GM23338 (cell line): ENCODE measurements around the gene CNOT4. TPM values are rescaled to one million over a fixed set of nuclear protein-coding genes. Genes with fewer than 3 reads are reported as not detected.
A peak's percentile ranks its signal among the peaks of the same experiment; 100 is the strongest.

Experiments used
- ATAC-seq: fragments of 200-7000 bp; cut with Tn5 transposase; 3 replicates; pipeline ENCODE4 v1.9.1; 2020
- DNase-seq: peaks from one replicate; pipeline ENCODE4 v3.0.0-alpha.2; 2015; ENCODE audit warnings: low spot score
- H2AFZ ChIP-seq: fragments of 200-600 bp; sonication (generic); 2 replicates; pipeline ENCODE4 v1.8.0; 2016; ENCODE audit warnings: antibody characterized with exemption, mild to moderate bottlenecking, moderate library complexity
- H3F3A ChIP-seq: fragments of 200-600 bp; sonication (generic); replicated peaks from 2 replicates; pipeline ENCODE4 v1.8.0; 2017; ENCODE audit warnings: antibody characterized with exemption, mixed run types, low read depth
- H3K27ac ChIP-seq: fragments of 200-600 bp; sonication (generic); 2 replicates; pipeline ENCODE4 v1.6.1; 2016; ENCODE audit warnings: low read depth
- H3K27me3 ChIP-seq: fragments of 200-600 bp; sonication (generic); 2 replicates; pipeline ENCODE4 v1.8.0; 2016; ENCODE audit warnings: mild to moderate bottlenecking, mixed run types, moderate library complexity; ENCODE audit not compliant: insufficient read depth
- H3K36me3 ChIP-seq: fragments of 200-600 bp; sonication (generic); 2 replicates; pipeline ENCODE4 v1.8.0; 2016; ENCODE audit warnings: mild to moderate bottlenecking; ENCODE audit not compliant: insufficient read depth
- H3K4me1 ChIP-seq: fragments of 200-600 bp; sonication (generic); 2 replicates; pipeline ENCODE4 v1.8.0; 2016; ENCODE audit warnings: mild to moderate bottlenecking, moderate library complexity; ENCODE audit not compliant: insufficient read depth
- H3K4me2 ChIP-seq: fragments of 200-600 bp; sonication (generic); 2 replicates; pipeline ENCODE4 v1.7.1; 2017; ENCODE audit warnings: mixed run types
- H3K4me3 ChIP-seq: fragments of 200-600 bp; sonication (generic); 2 replicates; pipeline ENCODE4 v1.6.1; 2016; ENCODE audit warnings: mixed run types
- H3K79me2 ChIP-seq: fragments of 200-600 bp; sonication (generic); replicated peaks from 2 replicates; pipeline ENCODE4 v1.8.0; 2017; ENCODE audit warnings: mild to moderate bottlenecking; ENCODE audit not compliant: insufficient read depth
- H3K9me2 ChIP-seq: fragments of 200-600 bp; sonication (generic); 2 replicates; pipeline ENCODE4 v1.8.0; 2017; ENCODE audit not compliant: insufficient read depth
- H4K20me1 ChIP-seq: fragments of 200-600 bp; sonication (generic); replicated peaks from 2 replicates; pipeline ENCODE4 v1.8.0; 2017; ENCODE audit warnings: mild to moderate bottlenecking; ENCODE audit not compliant: insufficient read depth
- H3K27ac Mint-ChIP-seq: 2 replicates; pipeline ENCODE4 v1.8.0; 2020; ENCODE audit warnings: inconsistent platforms, mild to moderate bottlenecking, moderate library complexity, mixed read lengths
- H3K27me3 Mint-ChIP-seq: 3 replicates; pipeline ENCODE4 v1.8.0; 2022; ENCODE audit warnings: low read depth, mild to moderate bottlenecking, moderate library complexity, mixed read lengths, inconsistent platforms; ENCODE audit not compliant: insufficient read depth, poor library complexity
- H3K36me3 Mint-ChIP-seq: 3 replicates; pipeline ENCODE4 v1.8.0; 2021; ENCODE audit warnings: low read depth, mild to moderate bottlenecking, inconsistent platforms, moderate library complexity, mixed read lengths
- H3K4me1 Mint-ChIP-seq: 3 replicates; pipeline ENCODE4 v1.8.0; 2020; ENCODE audit warnings: mild to moderate bottlenecking, inconsistent platforms, mixed read lengths
- H3K4me3 Mint-ChIP-seq: 3 replicates; pipeline ENCODE4 v1.8.0; 2021; ENCODE audit warnings: moderate library complexity, mild to moderate bottlenecking, inconsistent platforms, mixed read lengths
- H3K9me3 Mint-ChIP-seq: 3 replicates; pipeline ENCODE4 v1.8.0; 2020; ENCODE audit warnings: moderate library complexity, mild to moderate bottlenecking, inconsistent platforms, mixed read lengths
- CREB1 ChIP-seq: fragments of 250-450 bp; sonication (Bioruptor Pico); IDR thresholded peaks from 2 replicates; pipeline ENCODE4 v1.5.0; 2020; ENCODE audit warnings: low read depth, mild to moderate bottlenecking, moderate library complexity
- ETS1 ChIP-seq: IDR thresholded peaks from 2 replicates; pipeline ENCODE4 v1.6.1; 2016; ENCODE audit warnings: antibody characterized with exemption
- EZH2 ChIP-seq: fragments of 200-600 bp; sonication (generic); IDR thresholded peaks from one replicate; pipeline ENCODE4 v1.8.0; 2017; ENCODE audit warnings: antibody characterized with exemption, mild to moderate bottlenecking, low read depth; ENCODE audit not compliant: unreplicated experiment
- EZH2phosphoT487 ChIP-seq: fragments of 200-600 bp; sonication (generic); IDR thresholded peaks from one replicate; pipeline ENCODE4 v1.8.1; 2018; ENCODE audit warnings: antibody characterized with exemption; ENCODE audit not compliant: unreplicated experiment
- JUNB ChIP-seq: IDR thresholded peaks from one replicate; pipeline ENCODE4 v1.6.1; 2016; ENCODE audit warnings: antibody characterized with exemption; ENCODE audit not compliant: unreplicated experiment
- NANOG ChIP-seq: IDR thresholded peaks from 2 replicates; pipeline ENCODE4 v1.6.1; 2016; ENCODE audit warnings: antibody characterized with exemption, borderline replicate concordance
- POLR2AphosphoS5 ChIP-seq: IDR thresholded peaks from 2 replicates; pipeline ENCODE4 v1.6.1; 2016; ENCODE audit warnings: antibody characterized with exemption, low read depth
- REST ChIP-seq: IDR thresholded peaks from one replicate; pipeline ENCODE4 v1.6.1; 2018; ENCODE audit warnings: antibody characterized with exemption; ENCODE audit not compliant: unreplicated experiment
- STAT1 ChIP-seq: IDR thresholded peaks from one replicate; pipeline ENCODE4 v1.6.1; 2016; ENCODE audit warnings: antibody characterized with exemption; ENCODE audit not compliant: unreplicated experiment
- ZNF114 ChIP-seq: fragments of 250-450 bp; sonication (Bioruptor Pico); IDR thresholded peaks from 2 replicates; pipeline ENCODE4 v1.5.0; 2020; ENCODE audit warnings: mild to moderate bottlenecking, moderate library complexity
- ZNF331 ChIP-seq: fragments of 250-450 bp; sonication (Bioruptor Pico); IDR thresholded peaks from 2 replicates; pipeline ENCODE4 v1.5.0; 2020; ENCODE audit warnings: low read depth, mild to moderate bottlenecking, moderate library complexity
- polyA plus RNA-seq: library from polyadenylated mRNA; unstranded; fragments of >200 nt; fragmentation: Nextera tagmentation; extraction: Ambion mirVana; gene quantifications from 2 replicates; pipeline ENCODE4 v1.2.1, GENCODE V29; 2016
- total RNA-seq: library from RNA; depleted of rRNA; stranded (reverse); fragments of >200 nt; shearing (Covaris generic); gene quantifications from 2 replicates; pipeline ENCODE4 v1.2.3, GENCODE V29; 2014
- TF ChIP-seq, protein P1 (sequence below), 2 experiments: fragments of 200-600 bp in 1 of 2; sonication (generic) in 1 of 2; conservative IDR thresholded peaks; 2 replicates each; pipeline versions ENCODE4 v1.5.1 to v1.6.1; 2016 to 2017; ENCODE audit warnings: antibody characterized with exemption in 2 of 2, low read depth in 2 of 2, mild to moderate bottlenecking in 2 of 2, moderate library complexity in 1 of 2
- TF ChIP-seq, protein P2 (sequence below): fragments of 250-450 bp; sonication (Bioruptor Pico); IDR thresholded peaks from 2 replicates; pipeline ENCODE4 v1.5.0; 2020; ENCODE audit warnings: mild to moderate bottlenecking, moderate library complexity

The CNOT4 gene
- total and polyA plus RNA-seq, 2 experiments from 2014 or later, result 18.9 to 26.2 TPM

- no peak overlapping the region for H3K27ac ChIP-seq
- Mint-ChIP-seq H3K27ac (no peak overlapping the region), H3K27me3 (peaks cover 2% of the 10 kb centered on the region), H3K9me3 (no peaks in the 10 kb centered on the region; the same call in 2 of the 3 replicates), H3K4me1 (peaks cover 13% of the 10 kb centered on the region; the same call in 2 of the 3 replicates), H3K4me3 (no peak overlapping the region), H3K36me3 (no peaks in the 10 kb centered on the region; the same call in 2 of the 3 replicates)
- no peak for TF ChIP-seq JUNB
- no peak for TF ChIP-seq NANOG
- TF ChIP-seq, protein P1, sequence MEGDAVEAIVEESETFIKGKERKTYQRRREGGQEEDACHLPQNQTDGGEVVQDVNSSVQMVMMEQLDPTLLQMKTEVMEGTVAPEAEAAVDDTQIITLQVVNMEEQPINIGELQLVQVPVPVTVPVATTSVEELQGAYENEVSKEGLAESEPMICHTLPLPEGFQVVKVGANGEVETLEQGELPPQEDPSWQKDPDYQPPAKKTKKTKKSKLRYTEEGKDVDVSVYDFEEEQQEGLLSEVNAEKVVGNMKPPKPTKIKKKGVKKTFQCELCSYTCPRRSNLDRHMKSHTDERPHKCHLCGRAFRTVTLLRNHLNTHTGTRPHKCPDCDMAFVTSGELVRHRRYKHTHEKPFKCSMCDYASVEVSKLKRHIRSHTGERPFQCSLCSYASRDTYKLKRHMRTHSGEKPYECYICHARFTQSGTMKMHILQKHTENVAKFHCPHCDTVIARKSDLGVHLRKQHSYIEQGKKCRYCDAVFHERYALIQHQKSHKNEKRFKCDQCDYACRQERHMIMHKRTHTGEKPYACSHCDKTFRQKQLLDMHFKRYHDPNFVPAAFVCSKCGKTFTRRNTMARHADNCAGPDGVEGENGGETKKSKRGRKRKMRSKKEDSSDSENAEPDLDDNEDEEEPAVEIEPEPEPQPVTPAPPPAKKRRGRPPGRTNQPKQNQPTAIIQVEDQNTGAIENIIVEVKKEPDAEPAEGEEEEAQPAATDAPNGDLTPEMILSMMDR (conservative IDR thresholded peaks at IDR 0.05; ENCODE audit: low read depth in 2 of 2), result no peak
- TF ChIP-seq EZH2phosphoT487, result no peak
- no peak for TF ChIP-seq EZH2
- TF ChIP-seq ETS1, result no peak
- TF ChIP-seq, protein P2, sequence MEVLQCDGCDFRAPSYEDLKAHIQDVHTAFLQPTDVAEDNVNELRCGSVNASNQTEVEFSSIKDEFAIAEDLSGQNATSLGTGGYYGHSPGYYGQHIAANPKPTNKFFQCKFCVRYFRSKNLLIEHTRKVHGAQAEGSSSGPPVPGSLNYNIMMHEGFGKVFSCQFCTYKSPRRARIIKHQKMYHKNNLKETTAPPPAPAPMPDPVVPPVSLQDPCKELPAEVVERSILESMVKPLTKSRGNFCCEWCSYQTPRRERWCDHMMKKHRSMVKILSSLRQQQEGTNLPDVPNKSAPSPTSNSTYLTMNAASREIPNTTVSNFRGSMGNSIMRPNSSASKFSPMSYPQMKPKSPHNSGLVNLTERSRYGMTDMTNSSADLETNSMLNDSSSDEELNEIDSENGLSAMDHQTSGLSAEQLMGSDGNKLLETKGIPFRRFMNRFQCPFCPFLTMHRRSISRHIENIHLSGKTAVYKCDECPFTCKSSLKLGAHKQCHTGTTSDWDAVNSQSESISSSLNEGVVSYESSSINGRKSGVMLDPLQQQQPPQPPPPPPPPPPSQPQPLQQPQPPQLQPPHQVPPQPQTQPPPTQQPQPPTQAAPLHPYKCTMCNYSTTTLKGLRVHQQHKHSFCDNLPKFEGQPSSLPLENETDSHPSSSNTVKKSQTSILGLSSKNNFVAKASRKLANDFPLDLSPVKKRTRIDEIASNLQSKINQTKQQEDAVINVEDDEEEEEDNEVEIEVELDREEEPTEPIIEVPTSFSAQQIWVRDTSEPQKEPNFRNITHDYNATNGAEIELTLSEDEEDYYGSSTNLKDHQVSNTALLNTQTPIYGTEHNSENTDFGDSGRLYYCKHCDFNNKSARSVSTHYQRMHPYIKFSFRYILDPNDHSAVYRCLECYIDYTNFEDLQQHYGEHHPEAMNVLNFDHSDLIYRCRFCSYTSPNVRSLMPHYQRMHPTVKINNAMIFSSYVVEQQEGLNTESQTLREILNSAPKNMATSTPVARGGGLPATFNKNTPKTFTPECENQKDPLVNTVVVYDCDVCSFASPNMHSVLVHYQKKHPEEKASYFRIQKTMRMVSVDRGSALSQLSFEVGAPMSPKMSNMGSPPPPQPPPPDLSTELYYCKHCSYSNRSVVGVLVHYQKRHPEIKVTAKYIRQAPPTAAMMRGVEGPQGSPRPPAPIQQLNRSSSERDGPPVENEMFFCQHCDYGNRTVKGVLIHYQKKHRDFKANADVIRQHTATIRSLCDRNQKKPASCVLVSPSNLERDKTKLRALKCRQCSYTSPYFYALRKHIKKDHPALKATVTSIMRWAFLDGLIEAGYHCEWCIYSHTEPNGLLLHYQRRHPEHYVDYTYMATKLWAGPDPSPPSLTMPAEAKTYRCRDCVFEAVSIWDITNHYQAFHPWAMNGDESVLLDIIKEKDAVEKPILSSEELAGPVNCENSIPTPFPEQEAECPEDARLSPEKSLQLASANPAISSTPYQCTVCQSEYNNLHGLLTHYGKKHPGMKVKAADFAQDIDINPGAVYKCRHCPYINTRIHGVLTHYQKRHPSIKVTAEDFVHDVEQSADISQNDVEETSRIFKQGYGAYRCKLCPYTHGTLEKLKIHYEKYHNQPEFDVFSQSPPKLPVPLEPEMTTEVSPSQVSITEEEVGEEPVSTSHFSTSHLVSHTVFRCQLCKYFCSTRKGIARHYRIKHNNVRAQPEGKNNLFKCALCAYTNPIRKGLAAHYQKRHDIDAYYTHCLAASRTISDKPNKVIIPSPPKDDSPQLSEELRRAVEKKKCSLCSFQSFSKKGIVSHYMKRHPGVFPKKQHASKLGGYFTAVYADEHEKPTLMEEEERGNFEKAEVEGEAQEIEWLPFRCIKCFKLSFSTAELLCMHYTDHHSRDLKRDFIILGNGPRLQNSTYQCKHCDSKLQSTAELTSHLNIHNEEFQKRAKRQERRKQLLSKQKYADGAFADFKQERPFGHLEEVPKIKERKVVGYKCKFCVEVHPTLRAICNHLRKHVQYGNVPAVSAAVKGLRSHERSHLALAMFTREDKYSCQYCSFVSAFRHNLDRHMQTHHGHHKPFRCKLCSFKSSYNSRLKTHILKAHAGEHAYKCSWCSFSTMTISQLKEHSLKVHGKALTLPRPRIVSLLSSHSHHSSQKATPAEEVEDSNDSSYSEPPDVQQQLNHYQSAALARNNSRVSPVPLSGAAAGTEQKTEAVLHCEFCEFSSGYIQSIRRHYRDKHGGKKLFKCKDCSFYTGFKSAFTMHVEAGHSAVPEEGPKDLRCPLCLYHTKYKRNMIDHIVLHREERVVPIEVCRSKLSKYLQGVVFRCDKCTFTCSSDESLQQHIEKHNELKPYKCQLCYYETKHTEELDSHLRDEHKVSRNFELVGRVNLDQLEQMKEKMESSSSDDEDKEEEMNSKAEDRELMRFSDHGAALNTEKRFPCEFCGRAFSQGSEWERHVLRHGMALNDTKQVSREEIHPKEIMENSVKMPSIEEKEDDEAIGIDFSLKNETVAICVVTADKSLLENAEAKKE (CRISPR knock-in tag), result no peak
- TF ChIP-seq CREB1 (CRISPR knock-in tag), result no peak
- no peak for TF ChIP-seq ZNF114 (CRISPR knock-in tag)
- no peak for TF ChIP-seq ZNF331 (CRISPR knock-in tag)
- TF ChIP-seq REST, result no peak
- no peak for TF ChIP-seq STAT1
- TF ChIP-seq POLR2AphosphoS5, result no peak
- H3K4me1 ChIP-seq, result peaks cover 11% of the 10 kb centered on the region
- ATAC-seq (peak; percentile 51), DNase-seq (no peak)
- H3K9me2 ChIP-seq, result no peaks in the 10 kb centered on the region
- H3F3A ChIP-seq, result no peaks in the 10 kb centered on the region
- H4K20me1 ChIP-seq, result peaks cover 6% of the 10 kb centered on the region; the same call in 1 of the 2 replicates
- peaks cover 98% of the 10 kb centered on the region for H3K79me2 ChIP-seq
- H3K4me3 ChIP-seq, result no peak overlapping the region
- H3K27me3 ChIP-seq, result no peaks in the 10 kb centered on the region
- H3K4me2 ChIP-seq, result no peak overlapping the region
- H2AFZ ChIP-seq, result no peak overlapping the region
- H3K36me3 ChIP-seq, result no peaks in the 10 kb centered on the region
Observed at GRCh38 chr7:135459076-135459475, 50.8 kb downstream of the CNOT4 start.
